GM19455 (cell line): ENCODE measurements around the gene ZFAND3.
"Not testable (repeated sequence)": the region's sequence is repeated elsewhere in the genome, so short reads cannot be mapped to it uniquely, and the experiment has no call there.

Experiments
- ATAC-seq: cut with Tn5 transposase; IDR thresholded peaks from one replicate; pipeline ENCODE4 v1.9.1; 2021; ENCODE audit not compliant: unreplicated experiment

ZFAND3 gene

DNA sequence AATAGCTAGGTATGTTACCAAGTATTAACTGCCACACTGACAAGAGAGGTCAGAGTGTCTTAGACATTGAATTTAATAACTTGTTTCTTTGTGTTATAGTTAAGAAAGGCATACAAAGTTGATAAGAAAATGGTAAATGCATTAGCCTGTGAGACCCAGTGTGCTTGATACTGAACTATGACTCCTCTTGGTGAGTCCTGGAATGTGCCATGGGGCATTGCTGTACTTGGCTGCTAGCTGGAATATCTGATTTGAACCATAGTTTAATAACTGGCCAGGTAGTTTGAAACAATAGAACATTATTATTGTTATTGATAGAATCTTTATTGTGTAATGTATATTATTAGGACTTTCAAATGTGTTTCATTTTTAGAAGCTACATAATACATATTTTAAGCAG lies 70.0 kb downstream of the ZFAND3 start:
- ATAC-seq = no peak

DNA sequence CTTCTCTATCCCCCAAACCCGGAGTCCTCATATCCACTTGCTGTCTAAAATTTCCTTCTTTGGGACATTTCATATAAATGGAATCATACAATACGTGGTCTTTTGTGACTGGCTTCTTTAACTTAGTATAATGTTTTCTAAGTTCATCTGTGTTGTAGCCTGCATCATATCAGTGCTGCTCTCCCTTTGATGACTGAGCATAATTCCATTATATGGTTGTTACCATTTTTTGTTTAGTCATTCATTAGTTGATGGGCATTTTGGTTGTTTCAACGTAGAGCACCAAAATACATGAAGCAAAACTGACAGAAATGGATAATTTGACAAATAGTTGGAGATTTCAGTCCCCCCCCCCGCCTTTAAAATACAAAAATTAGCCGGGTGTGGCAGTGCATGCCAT lies 71.5 kb downstream of the ZFAND3 start:
- ATAC-seq = no peak

DNA sequence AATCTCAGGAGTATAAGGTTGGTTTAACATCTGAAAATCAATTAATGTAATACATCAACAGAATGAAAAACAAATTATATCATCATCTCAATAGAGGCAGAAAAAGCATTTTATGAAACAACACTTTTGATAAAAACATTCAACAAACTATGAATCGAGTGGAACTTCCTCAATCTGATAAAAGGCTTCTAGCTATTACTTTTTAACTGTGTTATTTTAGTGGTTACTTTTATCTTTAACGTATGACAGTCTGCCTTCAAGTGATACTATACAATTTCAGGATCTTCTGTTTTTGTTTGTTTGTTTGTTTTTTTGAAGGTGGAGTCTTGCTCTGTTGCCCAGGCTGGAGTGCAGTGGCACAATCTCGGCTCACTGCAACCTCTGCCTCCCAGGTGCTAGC lies 73.7 kb downstream of the ZFAND3 start:
- ATAC-seq = no peak

DNA sequence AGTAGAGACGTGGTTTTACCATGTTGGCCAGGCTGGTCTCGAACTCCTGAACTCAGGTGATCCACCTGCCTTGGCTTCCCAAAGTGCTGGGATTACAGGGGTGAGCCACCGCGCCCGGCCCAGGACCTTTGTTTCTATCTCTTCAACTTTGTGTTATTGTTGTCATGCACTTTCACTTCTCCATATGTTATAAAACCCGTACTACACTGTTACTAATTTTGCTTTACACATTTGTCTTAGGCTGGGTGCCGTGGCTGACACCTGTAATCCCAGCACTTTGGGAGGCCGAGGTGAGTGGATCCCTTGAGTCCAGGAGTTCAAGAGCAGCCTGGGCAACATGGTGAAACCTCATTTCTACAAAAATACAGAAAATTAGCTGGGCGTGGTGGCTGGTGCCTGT lies 74.2 kb downstream of the ZFAND3 start:
- not testable (repeated sequence) for ATAC-seq

DNA sequence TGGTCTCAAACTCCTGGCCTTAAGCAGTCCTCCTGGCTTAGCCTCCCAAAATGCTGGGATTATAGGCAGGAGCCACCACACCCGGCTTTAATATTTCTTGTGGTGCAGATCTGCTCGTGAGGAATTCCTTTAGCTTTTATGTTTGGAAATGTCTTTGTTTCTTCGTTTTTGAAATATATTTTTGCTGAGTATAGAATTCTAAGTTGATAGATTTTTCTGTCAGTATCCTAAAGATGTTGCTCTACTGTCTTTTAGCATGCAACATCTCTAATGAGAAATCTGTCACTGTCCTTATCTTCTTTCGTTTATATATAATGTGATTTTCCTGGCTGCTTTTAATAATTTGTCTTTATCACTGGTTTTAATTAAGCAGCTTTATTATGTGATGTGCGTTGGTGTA lies 75.1 kb downstream of the ZFAND3 start:
- no peak for ATAC-seq

DNA sequence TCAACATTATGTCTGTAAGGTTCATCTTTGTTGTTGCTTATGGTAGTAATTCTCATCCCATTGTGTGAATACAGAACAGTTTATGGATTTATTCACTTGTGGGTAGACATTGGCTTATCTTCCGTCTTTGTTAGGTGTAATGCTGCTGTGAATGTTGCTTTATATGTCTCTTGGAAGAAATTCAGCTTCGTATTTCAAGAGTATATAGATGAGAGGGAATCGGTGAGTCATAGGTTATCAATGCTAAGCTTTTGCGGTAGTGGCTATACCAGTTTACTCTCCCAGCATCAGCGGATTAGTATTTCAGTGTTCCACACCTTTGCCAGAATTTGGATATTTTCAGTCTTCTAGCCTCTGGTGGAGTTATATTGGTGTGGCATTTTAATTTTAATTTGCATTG lies 77.8 kb downstream of the ZFAND3 start:
- ATAC-seq = no peak

DNA sequence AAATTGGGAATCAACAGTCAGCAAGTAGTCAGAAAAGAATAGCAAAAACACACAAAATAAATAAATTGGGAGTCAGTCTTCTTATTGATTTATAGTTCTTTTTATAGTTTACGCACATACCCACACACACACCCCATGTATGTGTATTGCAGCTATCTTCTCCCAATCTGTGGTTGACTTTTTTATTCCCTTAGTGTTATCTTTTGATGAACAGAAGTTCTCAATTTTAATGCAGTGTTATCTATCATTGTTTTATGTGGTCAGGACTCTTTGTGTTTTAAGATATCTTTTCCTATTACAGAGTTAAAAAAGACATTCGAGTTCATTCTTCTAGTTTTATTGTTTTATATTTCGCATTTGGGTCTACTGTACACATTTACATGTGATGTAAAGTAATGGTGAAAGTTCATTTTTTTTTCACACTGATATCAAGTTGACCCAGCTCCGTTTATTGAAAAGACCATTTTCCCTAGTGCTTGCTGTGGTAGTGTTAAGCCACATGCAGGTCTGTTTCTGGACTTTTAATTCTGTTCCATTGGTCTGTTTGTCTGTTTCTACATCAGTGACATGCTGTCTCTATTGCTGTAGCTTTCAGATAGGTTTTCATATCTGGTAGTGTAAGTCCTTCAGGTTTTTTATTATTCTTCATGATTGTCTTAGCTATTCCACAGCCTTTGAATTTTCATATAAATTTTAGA lies 78.4 kb downstream of the ZFAND3 start:
- no peak for ATAC-seq

DNA sequence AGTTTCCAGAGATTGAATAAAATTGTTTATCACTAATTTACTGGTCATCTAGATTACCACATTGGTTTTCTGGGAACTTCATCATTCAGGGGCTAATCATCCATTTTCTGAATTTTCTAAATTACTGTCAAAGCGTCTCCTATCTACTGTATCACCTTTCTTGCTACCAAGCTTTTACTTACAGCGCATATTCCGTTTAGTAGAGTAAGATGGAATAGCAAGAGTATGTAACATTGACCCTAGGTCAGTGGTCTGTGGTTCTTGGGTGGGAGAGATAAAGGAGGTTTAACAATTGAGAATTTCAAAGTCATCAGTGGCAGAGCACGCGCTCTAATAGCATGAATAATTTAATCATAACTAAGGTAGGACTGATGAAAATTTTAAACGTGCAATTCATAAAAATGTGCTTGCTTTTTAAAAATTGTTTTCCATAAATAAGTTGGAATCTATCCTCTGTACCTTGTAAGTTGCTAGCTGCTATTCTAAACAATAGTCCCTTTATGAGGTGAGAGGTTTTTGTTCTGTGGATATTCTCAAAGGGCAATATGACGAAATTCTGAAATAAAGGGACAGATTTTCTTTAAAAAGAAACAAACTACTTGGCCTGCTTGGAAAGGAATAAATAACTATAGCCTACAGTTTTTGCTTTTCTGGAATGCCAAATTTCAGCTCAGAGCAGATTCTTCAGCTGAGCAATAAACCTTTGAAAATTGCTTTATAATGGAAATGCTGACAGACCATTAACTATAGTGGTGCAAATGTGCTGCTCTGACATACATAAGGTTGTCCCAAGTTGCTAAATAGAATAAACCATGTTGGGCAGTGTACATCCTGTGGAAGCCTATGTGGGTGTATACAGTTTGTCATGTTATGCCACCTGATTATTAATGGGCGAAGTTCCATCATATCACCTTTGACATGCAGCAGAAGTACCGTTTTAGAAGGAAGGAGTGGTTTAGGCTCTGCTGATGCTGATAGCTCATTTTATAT lies 84.1 kb downstream of the ZFAND3 start:
- ATAC-seq = no peak

DNA sequence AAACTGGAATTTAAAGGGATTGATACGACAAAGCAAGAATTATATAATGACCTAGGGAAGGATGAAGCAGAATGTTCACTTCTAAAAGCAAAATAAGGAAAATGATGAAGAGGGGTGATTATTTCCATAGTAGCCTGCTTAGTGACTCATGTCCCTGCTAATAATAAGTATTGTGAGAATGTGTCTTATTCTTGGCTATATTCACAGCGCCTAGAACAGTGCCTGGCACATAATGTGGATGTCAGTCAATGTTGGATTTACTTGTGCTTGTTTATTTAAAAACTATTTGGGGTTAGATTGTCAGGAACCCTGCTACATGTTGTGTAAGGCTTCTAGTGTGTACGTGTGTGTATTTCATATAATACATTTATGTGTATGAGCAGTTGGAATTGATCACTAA lies 85.1 kb downstream of the ZFAND3 start:
- ATAC-seq = no peak

DNA sequence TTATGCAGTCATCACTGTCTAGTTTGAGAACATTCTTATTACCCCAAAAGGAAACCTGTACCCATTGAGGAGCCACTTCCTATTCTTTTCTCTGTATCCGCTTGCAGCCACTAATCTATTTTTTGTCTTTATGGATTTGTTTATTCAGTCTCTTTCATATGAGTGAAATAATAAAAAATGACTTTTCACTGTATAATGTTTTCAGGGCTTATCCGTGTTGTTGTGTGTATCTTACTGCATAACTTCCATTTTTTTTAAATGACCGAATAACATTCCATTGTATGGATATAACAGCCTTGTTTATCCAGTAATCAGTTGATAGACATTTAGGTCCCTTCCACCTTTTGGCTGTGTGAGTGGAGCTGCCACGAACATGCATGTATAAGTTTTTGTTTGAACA lies 86.6 kb downstream of the ZFAND3 start:
- ATAC-seq = no peak

DNA sequence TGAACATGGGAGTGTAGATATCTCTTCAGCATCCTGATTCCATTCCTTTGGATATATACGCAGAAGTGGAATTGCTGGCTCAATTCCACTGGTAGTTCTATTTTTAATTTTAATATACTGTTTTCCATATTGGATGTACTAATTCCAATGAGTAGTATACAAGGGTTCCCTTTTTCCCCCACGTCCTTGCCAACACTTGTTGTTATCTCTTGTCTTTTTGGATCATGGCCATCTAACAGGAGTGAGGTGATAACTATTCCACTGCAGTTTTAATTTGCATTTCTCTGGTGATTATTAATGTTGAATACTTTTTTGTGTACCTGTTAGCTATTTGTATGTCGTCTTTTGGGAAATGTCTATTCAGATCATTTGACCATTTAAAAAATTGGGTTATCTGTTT lies 91.5 kb downstream of the ZFAND3 start:
- no peak for ATAC-seq

DNA sequence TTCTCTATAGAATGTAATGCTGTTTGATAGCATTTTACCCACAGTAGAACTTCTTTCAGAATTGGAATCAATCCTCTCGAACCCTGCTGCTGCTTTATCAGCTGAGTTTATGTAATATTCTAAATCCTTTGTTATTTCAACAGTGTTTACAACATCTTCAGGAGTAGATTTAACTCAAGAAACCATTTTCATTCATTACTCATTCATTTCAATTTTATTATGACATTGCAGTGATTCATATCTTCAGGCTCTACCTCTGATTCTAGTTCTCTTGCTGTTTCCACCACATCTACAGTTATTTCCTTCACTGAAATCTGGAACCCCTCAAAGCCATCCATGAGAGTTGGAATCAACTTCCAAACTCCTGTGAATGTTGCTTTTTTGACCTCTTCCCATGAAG lies 93.7 kb downstream of the ZFAND3 start:
- ATAC-seq = no peak

DNA sequence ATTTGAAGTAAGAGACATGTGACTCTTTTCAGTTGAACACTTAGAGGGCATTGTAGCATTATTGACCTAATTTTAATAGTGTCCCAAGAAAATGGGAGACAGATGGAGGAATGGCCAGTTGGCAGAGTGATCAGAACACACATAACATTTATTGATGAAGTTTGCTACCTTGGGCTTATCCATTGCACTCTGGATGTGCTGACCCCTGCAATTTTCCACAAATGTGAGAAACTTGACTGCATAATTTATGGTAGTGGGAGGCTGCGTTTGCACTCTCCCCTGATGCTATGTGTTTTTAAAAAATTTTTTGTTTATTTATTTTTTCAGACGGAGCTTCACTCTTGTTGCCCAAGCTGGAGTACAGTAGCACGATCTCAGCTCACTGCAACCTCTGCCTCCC lies 95.9 kb downstream of the ZFAND3 start:
- ATAC-seq = no peak

DNA sequence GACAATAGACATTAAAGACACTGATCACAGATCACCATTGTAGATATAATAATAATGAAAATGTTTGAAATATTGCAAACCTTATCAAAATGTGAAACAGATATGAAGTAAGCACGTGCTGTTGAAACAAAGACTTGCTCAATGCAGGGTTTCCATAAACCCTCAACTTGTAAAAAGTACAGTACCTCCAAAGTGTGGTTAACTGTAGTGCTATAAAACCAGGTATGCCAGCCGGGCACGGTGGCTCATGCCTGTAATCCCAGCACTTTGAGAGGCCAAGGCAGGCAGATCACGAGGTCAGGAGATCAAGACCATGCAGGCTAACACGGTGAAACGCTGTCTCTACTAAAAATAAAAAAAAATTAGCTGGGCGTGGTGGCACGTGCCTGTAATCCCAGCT lies 96.6 kb downstream of the ZFAND3 start:
- ATAC-seq = no peak

DNA sequence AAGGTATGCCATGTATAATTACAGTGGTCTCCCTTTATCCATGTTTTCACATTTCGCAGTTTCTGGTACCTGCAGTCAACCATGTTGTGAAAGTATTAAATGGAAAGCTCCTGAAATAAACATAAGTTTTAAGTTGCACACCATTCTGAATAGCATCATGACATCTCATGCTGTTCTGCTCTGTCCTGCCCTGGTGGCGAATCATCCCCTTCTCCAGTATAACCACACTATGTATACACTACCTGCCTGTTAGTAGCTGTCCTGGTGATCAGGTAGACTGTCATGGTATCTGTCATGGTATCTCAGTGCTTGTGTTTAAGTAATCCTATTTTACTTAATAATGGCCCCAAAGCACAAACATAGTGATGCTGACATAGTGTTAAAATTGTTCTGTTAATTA lies 97.1 kb downstream of the ZFAND3 start:
- no peak for ATAC-seq

DNA sequence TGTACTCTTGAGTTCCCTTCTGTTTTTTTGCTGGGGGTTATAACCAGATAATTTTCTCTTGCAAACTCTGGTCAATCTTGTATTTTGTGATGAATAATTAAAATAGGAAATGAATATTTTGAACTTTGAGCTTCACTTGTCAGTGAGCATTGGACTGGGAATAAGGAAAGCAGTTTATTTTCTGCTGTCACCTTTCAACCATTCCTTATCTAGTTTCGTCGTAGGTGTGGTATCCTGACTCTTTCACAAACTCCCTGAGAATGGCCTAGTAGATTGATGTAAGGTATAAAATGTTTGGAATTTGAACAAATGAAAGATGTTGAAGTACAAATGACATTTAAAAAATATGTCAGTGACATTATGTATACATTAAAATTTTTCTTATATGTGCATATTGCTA lies 98.0 kb downstream of the ZFAND3 start:
- ATAC-seq = no peak

DNA sequence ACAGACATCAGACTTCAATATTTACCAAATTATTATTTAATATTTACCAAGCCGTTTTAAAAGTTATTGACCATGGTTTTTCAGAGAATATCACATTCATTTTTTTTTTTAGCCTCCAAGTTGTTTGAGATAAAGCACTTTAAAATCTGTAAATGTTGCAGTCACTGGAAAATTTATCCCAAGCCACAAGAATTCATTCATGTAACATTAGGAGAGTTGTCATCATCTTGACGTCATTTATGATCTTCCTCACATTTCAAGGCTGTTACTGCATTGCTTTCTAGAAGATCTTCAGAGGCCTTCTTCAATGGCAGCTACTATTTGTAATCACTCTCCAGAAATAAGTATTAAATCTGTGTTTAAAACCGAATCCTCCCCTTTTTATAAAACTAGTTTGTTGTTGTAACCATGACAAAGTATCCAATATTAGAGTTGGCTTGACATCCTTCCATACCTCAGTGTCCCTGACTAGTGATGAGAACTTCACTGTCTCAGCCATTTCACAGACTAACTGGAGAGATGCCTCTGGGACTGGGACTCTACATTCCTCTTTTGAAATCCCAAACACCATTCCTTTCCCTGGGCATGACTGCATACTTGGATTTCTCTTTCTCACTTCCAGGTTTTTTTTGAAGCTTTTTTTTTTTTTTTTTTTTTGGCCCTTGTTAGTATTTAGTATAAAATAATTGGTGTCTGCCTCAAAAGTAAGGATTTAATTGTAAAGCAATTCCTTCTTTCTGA lies 100.1 kb downstream of the ZFAND3 start:
- ATAC-seq = no peak

DNA sequence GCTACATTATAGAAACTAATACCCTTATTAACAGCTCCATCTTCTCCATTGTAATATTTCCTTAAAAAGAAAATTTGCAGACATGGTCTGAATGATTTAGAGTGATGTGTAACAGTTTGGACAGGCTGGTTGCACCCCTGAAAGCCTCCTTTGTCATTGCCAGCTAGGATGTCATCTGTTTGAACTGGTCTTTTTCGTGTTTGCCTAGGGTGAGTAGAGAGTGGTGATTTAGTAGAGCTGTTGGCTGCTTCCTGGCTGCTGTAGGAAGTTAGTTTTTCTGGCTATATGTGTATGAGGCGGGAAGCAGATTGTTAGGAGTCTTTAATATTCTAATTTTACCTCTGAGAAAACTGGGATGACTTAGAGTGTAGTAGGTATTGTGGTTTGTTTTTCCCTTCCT lies 101.1 kb downstream of the ZFAND3 start:
- no peak for ATAC-seq

DNA sequence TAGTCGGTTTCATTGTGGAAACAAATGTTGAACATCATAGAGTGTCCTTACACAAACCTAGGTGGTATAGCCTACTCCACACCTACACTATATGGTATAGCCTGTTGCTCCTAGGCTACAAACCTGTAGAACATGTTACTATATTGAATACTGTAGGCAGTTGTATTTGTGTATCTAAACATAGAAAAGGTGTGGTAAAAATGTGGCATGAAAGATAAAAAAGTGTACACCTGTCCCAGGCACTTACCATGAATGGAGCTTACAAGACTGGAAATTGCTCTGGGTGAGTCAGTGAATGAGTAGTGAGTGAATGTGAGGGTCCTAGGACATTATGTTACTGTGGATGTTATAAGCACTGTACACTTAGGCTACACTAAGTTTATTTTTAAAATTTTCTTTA lies 103.0 kb downstream of the ZFAND3 start:
- ATAC-seq = no peak

DNA sequence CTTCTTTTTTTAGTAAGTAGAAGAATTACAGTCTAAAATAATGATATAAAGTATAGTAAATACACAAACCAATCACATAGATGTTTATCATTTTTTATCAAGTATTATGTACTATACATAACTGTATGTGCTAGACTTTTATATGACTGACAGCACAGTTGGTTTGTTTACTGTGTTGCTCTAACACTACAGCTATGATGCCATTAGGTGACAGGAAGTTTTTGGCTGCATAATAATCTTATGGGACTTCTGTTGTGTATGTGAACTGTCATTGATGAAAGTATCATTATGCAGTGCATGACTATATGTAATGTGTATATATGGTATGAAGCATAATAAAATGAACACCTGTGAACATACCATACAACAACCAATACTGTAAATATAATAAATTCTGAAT lies 104.0 kb downstream of the ZFAND3 start:
- ATAC-seq = no peak

DNA sequence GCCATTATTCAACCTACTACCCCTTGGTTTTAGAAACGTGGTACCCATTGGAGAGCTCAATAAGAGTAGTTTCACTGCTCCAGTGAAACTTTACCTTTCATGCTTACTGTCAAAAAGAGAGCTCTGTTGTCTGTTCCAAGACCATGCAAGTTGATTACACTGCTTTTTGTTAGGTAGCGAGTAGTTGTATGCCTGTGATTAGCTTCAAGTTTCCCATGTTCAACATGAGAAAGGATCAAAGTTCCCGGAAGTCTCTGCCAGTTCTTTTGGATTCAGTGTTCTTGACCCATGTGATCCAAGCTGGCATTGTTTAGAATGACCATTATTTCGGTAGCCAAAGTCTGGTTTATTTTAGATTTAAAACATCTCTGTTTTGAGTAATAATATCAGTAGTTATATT lies 107.1 kb downstream of the ZFAND3 start:
- ATAC-seq = no peak

DNA sequence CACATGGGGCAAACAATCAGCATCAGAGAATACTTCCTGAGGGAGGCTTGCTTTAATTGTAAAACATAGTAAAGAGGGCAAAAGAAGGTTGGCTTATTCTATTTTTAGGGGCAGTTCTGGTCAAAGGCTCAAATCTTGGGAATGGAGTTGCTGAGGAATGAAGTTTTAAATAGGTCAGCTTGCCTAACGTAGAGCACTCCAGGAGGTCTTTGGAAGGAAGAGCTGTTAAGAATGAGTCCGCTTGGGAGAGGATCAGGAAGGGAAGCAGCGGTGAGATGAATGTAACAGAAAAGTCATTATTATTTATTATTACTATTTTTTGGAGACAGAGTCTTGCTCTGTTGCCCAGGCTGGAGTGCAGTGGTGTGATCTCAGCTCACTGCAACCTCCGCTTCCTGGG lies 108.7 kb downstream of the ZFAND3 start:
- no peak for ATAC-seq
